Gastroesophageal sphincter (tissue), 4 donors: ENCODE data around the gene ARL2BP. TPM values are rescaled to one million over a fixed set of nuclear protein-coding genes. Genes with fewer than 3 reads are reported as not detected.

Experiments used
- ATAC-seq: fragments of 150-250 bp; one replicate; pipeline ENCODE4 v1.9.1; 2016; ENCODE audit warnings: mild to moderate bottlenecking, moderate library complexity
- H3K27ac ChIP-seq, 4 donors: fragments of 200-600 bp; sonication (generic) in 3 of 4; 1 replicate in 3 of 4; 2 replicates in 1 of 4; pipeline ENCODE4 v1.5.1; 2016 to 2019
- H3K27me3 ChIP-seq: fragments of 200-600 bp; sonication (generic); one replicate; pipeline ENCODE4 v1.5.1; 2019
- H3K36me3 ChIP-seq, 2 donors: fragments of 200-600 bp; sonication (generic); one replicate each; pipeline ENCODE4 v1.5.1; 2019; ENCODE audit warnings: control low read depth in 1 of 2
- H3K4me1 ChIP-seq, 3 donors: fragments of 200-600 bp; sonication (generic); 1 replicate in 2 of 3; 2 replicates in 1 of 3; pipeline ENCODE4 v1.5.1; 2016 to 2019; ENCODE audit warnings: control low read depth in 2 of 3
- H3K4me3 ChIP-seq, 2 donors: fragments of 200-600 bp; sonication (generic); one replicate each; pipeline ENCODE4 v1.5.1; 2019; ENCODE audit warnings: mild to moderate bottlenecking in 1 of 2, moderate library complexity in 1 of 2
- H3K9me3 ChIP-seq, 3 donors: fragments of 200-600 bp; sonication (generic); one replicate each; pipeline ENCODE4 v1.5.1; 2017 to 2019; ENCODE audit warnings: control low read depth in 2 of 3
- CTCF ChIP-seq, 4 experiments: fragments of 200-600 bp in 2 of 4; fragments of 450-650 bp in 2 of 4; sonication (generic) in 1 of 4; IDR thresholded peaks; one replicate each; pipeline ENCODE4 v1.5.1; 2017 to 2019; ENCODE audit warnings: antibody characterized with exemption in 4 of 4, mild to moderate bottlenecking in 2 of 4, moderate library complexity in 2 of 4
- EP300 ChIP-seq: sonication (generic); formaldehyde crosslinking; IDR thresholded peaks from one replicate; pipeline ENCODE4 v1.6.1; 2017; ENCODE audit warnings: antibody characterized with exemption, mild to moderate bottlenecking
- POLR2A ChIP-seq, 2 donors: fragments of 450-650 bp; IDR thresholded peaks; one replicate each; pipeline ENCODE4 v1.6.1; 2017; ENCODE audit warnings: antibody characterized with exemption in 2 of 2, mild to moderate bottlenecking in 2 of 2, moderate library complexity in 1 of 2
- POLR2AphosphoS5 ChIP-seq: sonication (generic); formaldehyde crosslinking; IDR thresholded peaks from one replicate; pipeline ENCODE4 v1.6.1; 2017; ENCODE audit warnings: antibody characterized with exemption
- WGBS, 2 donors: methylation state at CpG; one replicate each; pipeline ENCODE4 v1.1.5; 2018; ENCODE audit warnings: low coverage in 1 of 2; 5-methylcytosine and 5-hydroxymethylcytosine counted together
- total RNA-seq, 4 donors: library from RNA; depleted of rRNA; stranded (reverse); fragments of >200 nt; gene quantifications; one replicate each; pipeline ENCODE4 v1.1.0, GENCODE V29; 2016

ARL2BP gene
- total RNA-seq, 4 donors from 2014 or later, result 52.5 to 82.2 (median 75.8) TPM

GRCh38 chr16:57299719-57300386 lies 54.8 kb downstream of the ARL2BP start:
- H3K4me1 ChIP-seq, result peaks cover 5 to 33% (median 18%) of the 10 kb centered on the region in 3 donors
- 0% methylated on average over 19 to 20 of the region's 35 CpGs for WGBS, 2 donors
- TF ChIP-seq POLR2AphosphoS5 (peak; percentile 43), EP300 (no peak), POLR2A (IDR thresholded peaks at IDR 0.05) (peak; percentile 19 to 44), CTCF (IDR thresholded peaks at IDR 0.05) (peak; percentile 41 to 88 (median 62))
- H3K9me3 ChIP-seq, result no peaks in the 10 kb centered on the region
- peak overlapping the region; percentile 91 to 99 (median 93) for H3K27ac ChIP-seq
- peak; percentile 84 for ATAC-seq
- H3K4me3 ChIP-seq, result peak overlapping the region; percentile 47 to 53
- H3K27me3 ChIP-seq, result no peaks in the 10 kb centered on the region
- H3K36me3 ChIP-seq, result no peaks in the 10 kb centered on the region

- Histone ChIP-seq H3K27ac (peak overlapping the region; percentile 91 to 99 (median 93)), H3K9me3 (no peaks in the 10 kb centered on the region), H3K4me1 (peaks cover 5 to 40% (median 18%) of the 10 kb centered on the region in 3 donors), H3K36me3 (no peaks in the 10 kb centered on the region), H3K27me3 (no peaks in the 10 kb centered on the region), H3K4me3 (peak overlapping the region; percentile 47 to 53)
- peak; percentile 89 for ATAC-seq
- peak; percentile 85 to 99 (median 97) for TF ChIP-seq CTCF (IDR thresholded peaks at IDR 0.05)
- TF ChIP-seq POLR2AphosphoS5, result peak; percentile 53
- TF ChIP-seq POLR2A (IDR thresholded peaks at IDR 0.05), result no peak
- TF ChIP-seq EP300, result no peak
- 2 to 6% methylated on average over 11 to 18 of the region's 36 CpGs for WGBS, 2 donors
These were observed 55.5 kb downstream of the ARL2BP start for GRCh38 chr16:57300387-57301125.

- no peak for TF ChIP-seq CTCF (IDR thresholded peaks at IDR 0.05)
- TF ChIP-seq EP300, result no peak
- no peak for TF ChIP-seq POLR2AphosphoS5
- no peak for TF ChIP-seq POLR2A (IDR thresholded peaks at IDR 0.05)
- Histone ChIP-seq H3K36me3 (no peaks in the 10 kb centered on the region), H3K9me3 (no peaks in the 10 kb centered on the region), H3K4me3 (peak overlapping the region in 1 of 2 donors; percentile 53), H3K4me1 (peaks cover 5 to 47% (median 18%) of the 10 kb centered on the region in 3 donors), H3K27ac (peak overlapping the region; percentile 35 to 87 (median 78)), H3K27me3 (no peaks in the 10 kb centered on the region)
- ATAC-seq, result no peak
- WGBS, 2 donors, result 27 to 35% methylated on average over 11 to 13 of the region's 19 CpGs
These were observed 56.2 kb downstream of the ARL2BP start for GRCh38 chr16:57301126-57301817.

Other genes with a start within 250 kb of the ARL2BP start
- 10 to 100 TPM; 18.0 to 38.7 (median 27.8) TPM for gene CPNE2, start 152.7 kb upstream of the ARL2BP start, total RNA-seq
- 10 to 100 TPM; 54.9 to 80.7 (median 68.1) TPM for gene PSME3IP1, start 59.2 kb upstream of the ARL2BP start, total RNA-seq
- gene RSPRY1, start 58.9 kb upstream of the ARL2BP start, total RNA-seq, result 10 to 100 TPM; 28.2 to 31.8 (median 29.5) TPM
- gene PLLP, start 39.4 kb downstream of the ARL2BP start, total RNA-seq, result 10 to 100 TPM in 1 of 4 donors, 1 to 10 TPM in 3; 1.7 to 11.4 (median 5.4) TPM
- not detected for gene CCL22, start 113.5 kb downstream of the ARL2BP start, total RNA-seq
- gene CX3CL1, start 127.2 kb downstream of the ARL2BP start, total RNA-seq, result 10 to 100 TPM; 18.6 to 45.8 (median 30.5) TPM
- gene CCL17, start 159.5 kb downstream of the ARL2BP start, total RNA-seq, result not detected
- 10 to 100 TPM; 19.1 to 32.4 (median 25.8) TPM for gene CIAPIN1, start 202.1 kb downstream of the ARL2BP start, total RNA-seq
- 100 to 1,000 TPM in 1 of 4 donors, 10 to 100 TPM in 3; 45.0 to 122 (median 84.9) TPM for gene COQ9, start 202.2 kb downstream of the ARL2BP start, total RNA-seq
- gene POLR2C, start 217.4 kb downstream of the ARL2BP start, total RNA-seq, result 100 to 1,000 TPM in 2 of 4 donors, 10 to 100 TPM in 2; 80.0 to 141 (median 100.0) TPM
- gene DOK4, start 241.2 kb downstream of the ARL2BP start, total RNA-seq, result 10 to 100 TPM; 16.6 to 36.6 (median 26.6) TPM